ENCODE data around the gene HIGD1B.

HIGD1B gene

GRCh38 chr17:44847586-44847985 lies at the start of gene HIGD1B:
Gene HIGD1B (plus strand): TSS chr17:44847883. CDS start chr17:44848153, 270 bp downstream.
- H3K27ac ChIP-seq (ENCODE audit: poor library complexity, severe bottlenecking) = no peak within 1 kb of the TSS

GRCh38 chr17:44798356-44798755 lies 49.3 kb upstream of the HIGD1B start:
- H3K9me3 ChIP-seq (ENCODE audit: severe bottlenecking) = no peaks in the 10 kb centered on the region
- TF ChIP-seq CTCF (IDR thresholded peaks at IDR 0.05; ENCODE audit: poor library complexity, severe bottlenecking) = no peak
- no peak for DNase-seq (ENCODE audit: low spot score)
- peaks cover 15% of the 10 kb centered on the region for H3K4me1 ChIP-seq (ENCODE audit: insufficient read depth, poor library complexity, severe bottlenecking)
- no peak for ATAC-seq (ENCODE audit: low read depth)
- H3K27me3 ChIP-seq (ENCODE audit: insufficient read depth, poor library complexity, severe bottlenecking) = no peaks in the 10 kb centered on the region
- H3K36me3 ChIP-seq (ENCODE audit: low read depth) = peaks cover 52% of the 10 kb centered on the region
- H3K27ac ChIP-seq (ENCODE audit: poor library complexity, severe bottlenecking) = no peak overlapping the region
- no peak overlapping the region for H3K4me3 ChIP-seq (ENCODE audit: severe bottlenecking)

More at GRCh38 chr17:44847586-44847985, at the start of gene HIGD1B:
- H3K4me1 ChIP-seq (ENCODE audit: insufficient read depth, poor library complexity, severe bottlenecking) = no peaks in the 10 kb centered on the region
- TF ChIP-seq CTCF (IDR thresholded peaks at IDR 0.05; ENCODE audit: poor library complexity, severe bottlenecking) = no peak
- H3K27me3 ChIP-seq (ENCODE audit: insufficient read depth, poor library complexity, severe bottlenecking) = no peaks in the 10 kb centered on the region
- DNase-seq (ENCODE audit: low spot score) = no peak
- peaks cover 24% of the 10 kb centered on the region for H3K36me3 ChIP-seq (ENCODE audit: low read depth)
- no peak for ATAC-seq (ENCODE audit: low read depth)
- H3K4me3 ChIP-seq (ENCODE audit: severe bottlenecking) = no peak within 1 kb of the TSS
- no peaks in the 10 kb centered on the region for H3K9me3 ChIP-seq (ENCODE audit: severe bottlenecking)

DNA sequence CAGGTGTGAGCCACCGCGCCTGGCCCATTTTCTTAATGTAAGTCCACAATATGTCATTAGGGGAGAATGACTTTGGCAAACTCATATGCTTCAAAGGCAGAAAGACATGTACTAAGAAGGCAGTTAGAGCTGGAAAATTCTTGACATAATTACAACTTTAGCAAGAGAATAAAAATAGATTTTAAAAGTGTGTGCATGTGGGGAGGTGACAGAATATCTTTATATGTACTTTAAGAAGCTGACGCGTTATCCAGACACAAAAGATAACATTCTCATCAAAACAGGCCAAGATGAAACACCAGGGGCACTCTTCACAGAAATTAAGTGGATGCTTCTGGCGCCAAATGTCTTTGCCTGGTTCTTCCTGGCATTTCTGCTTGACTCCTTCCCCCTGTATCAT lies 45.8 kb upstream of the HIGD1B start:
- Histone ChIP-seq H3K4me1 (ENCODE audit: insufficient read depth, poor library complexity, severe bottlenecking) (no peaks in the 10 kb centered on the region), H3K27ac (ENCODE audit: poor library complexity, severe bottlenecking) (no peak overlapping the region), H3K36me3 (ENCODE audit: low read depth) (peaks cover 86% of the 10 kb centered on the region), H3K4me3 (ENCODE audit: severe bottlenecking) (no peak overlapping the region), H3K27me3 (ENCODE audit: insufficient read depth, poor library complexity, severe bottlenecking) (no peaks in the 10 kb centered on the region), H3K9me3 (ENCODE audit: severe bottlenecking) (no peaks in the 10 kb centered on the region)
- no peak for TF ChIP-seq CTCF (IDR thresholded peaks at IDR 0.05; ENCODE audit: poor library complexity, severe bottlenecking)
- ATAC-seq (ENCODE audit: low read depth) (no peak), DNase-seq (ENCODE audit: low spot score) (no peak)

GRCh38 chr17:44804302-44805089 lies 43.2 kb upstream of the HIGD1B start:
- peaks cover 79% of the 10 kb centered on the region for H3K36me3 ChIP-seq (ENCODE audit: low read depth)
- no peak for ATAC-seq (ENCODE audit: low read depth)
- H3K27ac ChIP-seq (ENCODE audit: poor library complexity, severe bottlenecking) = no peak overlapping the region
- no peak for TF ChIP-seq CTCF (IDR thresholded peaks at IDR 0.05; ENCODE audit: poor library complexity, severe bottlenecking)
- no peaks in the 10 kb centered on the region for H3K27me3 ChIP-seq (ENCODE audit: insufficient read depth, poor library complexity, severe bottlenecking)
- DNase-seq (ENCODE audit: low spot score) = no peak
- no peaks in the 10 kb centered on the region for H3K4me1 ChIP-seq (ENCODE audit: insufficient read depth, poor library complexity, severe bottlenecking)
- no peaks in the 10 kb centered on the region for H3K9me3 ChIP-seq (ENCODE audit: severe bottlenecking)
- no peak overlapping the region for H3K4me3 ChIP-seq (ENCODE audit: severe bottlenecking)
